Astrocyte of the spinal cord (primary cell): ENCODE results near the gene HCRTR2.

Experiments
- DNase-seq: peaks from one replicate; pipeline ENCODE4 v3.0.0; 2011; ENCODE audit warnings: low read depth, low spot score
- H3K4me3 ChIP-seq: 2 replicates; pipeline ENCODE4 v1.5.1; 2011; ENCODE audit warnings: low read depth, mild to moderate bottlenecking, low read length, moderate library complexity
- CTCF ChIP-seq: IDR thresholded peaks from 2 replicates; pipeline ENCODE4 v1.5.1; 2012; ENCODE audit warnings: low read depth, mild to moderate bottlenecking, low read length, inconsistent platforms
- in situ Hi-C: cut with HindIII; loops from 2 replicates; pipeline ENCODE4 v1.10.0; 2017; ENCODE audit warnings: low sequenced_read_pairs

HCRTR2 gene

GRCh38 chr6:55174211-55175026 is at the start of gene HCRTR2:
TSS of gene HCRTR2 (plus strand) at chr6:55174515. CDS start at chr6:55174588, 73 bp downstream.
- in situ Hi-C loops, result no loop called here
- no peak within 1 kb of the TSS for H3K4me3 ChIP-seq
- DNase-seq, result no peak
- no peak for TF ChIP-seq CTCF

- in situ Hi-C loops, result no loop called here
- DNase-seq, result no peak
- H3K4me3 ChIP-seq, result no peak overlapping the region
- TF ChIP-seq CTCF, result no peak
These were observed 43.5 kb upstream of the HCRTR2 start for GRCh38 chr6:55130806-55131324.

GRCh38 chr6:55131616-55132015 is 42.7 kb upstream of the HCRTR2 start:
- no peak overlapping the region for H3K4me3 ChIP-seq
- no peak for TF ChIP-seq CTCF
- DNase-seq, result no peak
- in situ Hi-C loops, result no loop called here

- no peak overlapping the region for H3K4me3 ChIP-seq
- in situ Hi-C loops, result no loop called here
- no peak for TF ChIP-seq CTCF
- DNase-seq, result no peak
These were observed 37.4 kb upstream of the HCRTR2 start for GRCh38 chr6:55136916-55137315.

- in situ Hi-C loops, result no loop called here
- H3K4me3 ChIP-seq, result no peak overlapping the region
- no peak for TF ChIP-seq CTCF
- no peak for DNase-seq
These were observed 36.2 kb upstream of the HCRTR2 start for GRCh38 chr6:55137929-55138693.

GRCh38 chr6:55141611-55142010 is 32.7 kb upstream of the HCRTR2 start:
- H3K4me3 ChIP-seq, result no peak overlapping the region
- TF ChIP-seq CTCF, result no peak
- DNase-seq, result no peak
- in situ Hi-C loops, result no loop called here
